HepG2 (cell line): ENCODE results near the gene TUBB3. TPM values are rescaled to one million over a fixed set of nuclear protein-coding genes. Genes with fewer than 3 reads are reported as not detected.

Experiments
- ARID2 ChIP-seq: sonication (generic); formaldehyde crosslinking; IDR thresholded peaks from 2 replicates; pipeline ENCODE4 v1.8.1; 2022; ENCODE audit warnings: mild to moderate bottlenecking, missing genetic modification reagents, borderline replicate concordance
- CBFB ChIP-seq: sonication (generic); formaldehyde crosslinking; IDR thresholded peaks from 2 replicates; pipeline ENCODE4 v1.4.0; 2020; ENCODE audit warnings: missing genetic modification reagents
- CREBL2 ChIP-seq: sonication (generic); formaldehyde crosslinking; IDR thresholded peaks from 2 replicates; pipeline ENCODE4 v1.8.1; 2023; ENCODE audit warnings: missing genetic modification reagents, mild to moderate bottlenecking, borderline replicate concordance
- DRAP1 ChIP-seq: IDR thresholded peaks from 2 replicates; pipeline ENCODE4 v1.6.1; 2016; ENCODE audit warnings: missing genetic modification reagents, missing compliant biosample characterization
- JUN ChIP-seq: sonication (generic); formaldehyde crosslinking; IDR thresholded peaks from 2 replicates; pipeline ENCODE4 v1.4.0; 2020; ENCODE audit warnings: mild to moderate bottlenecking, missing genetic modification reagents
- KDM4B ChIP-seq: sonication (generic); formaldehyde crosslinking; IDR thresholded peaks from 2 replicates; pipeline ENCODE4 v1.4.0; 2020; ENCODE audit warnings: missing genetic modification reagents
- KMT2B ChIP-seq: IDR thresholded peaks from 2 replicates; pipeline ENCODE4 v1.6.1; 2016; ENCODE audit warnings: missing genetic modification reagents, missing compliant biosample characterization
- MTA3 ChIP-seq: sonication (generic); formaldehyde crosslinking; IDR thresholded peaks from 2 replicates; pipeline ENCODE4 v1.4.0; 2020; ENCODE audit warnings: missing genetic modification reagents
- MTERF4 ChIP-seq: sonication (generic); formaldehyde crosslinking; IDR thresholded peaks from 2 replicates; pipeline ENCODE4 v1.8.0; 2023; ENCODE audit warnings: mild to moderate bottlenecking, missing genetic modification reagents
- NPAS2 ChIP-seq: sonication (generic); formaldehyde crosslinking; IDR thresholded peaks from 2 replicates; pipeline ENCODE4 v1.8.0; 2022; ENCODE audit warnings: mild to moderate bottlenecking, missing genetic modification reagents, borderline replicate concordance
- PRDM4 ChIP-seq: sonication (generic); formaldehyde crosslinking; IDR thresholded peaks from 2 replicates; pipeline ENCODE4 v1.9.0; 2021; ENCODE audit warnings: missing genetic modification reagents, borderline replicate concordance
- RBM22 ChIP-seq: fragments of 200-400 bp; formaldehyde crosslinking; optimal IDR thresholded peaks from 2 replicates; pipeline ENCODE3; 2017; ENCODE audit warnings: mild to moderate bottlenecking, low read length, moderate library complexity
- TAF15 ChIP-seq: fragments of 200-400 bp; formaldehyde crosslinking; IDR thresholded peaks from one replicate; pipeline ENCODE4 v1.6.1; 2018; ENCODE audit warnings: mild to moderate bottlenecking, low read depth, low read length; ENCODE audit not compliant: poor library complexity, severe bottlenecking
- TBX3 ChIP-seq: fragments of 450-650 bp; IDR thresholded peaks from 2 replicates; pipeline ENCODE4 v1.6.1; 2017; ENCODE audit warnings: antibody characterized with exemption, mild to moderate bottlenecking, inconsistent platforms, borderline replicate concordance
- TFDP1 ChIP-seq: IDR thresholded peaks from 2 replicates; pipeline ENCODE4 v1.6.1; 2016; ENCODE audit warnings: missing compliant biosample characterization, missing genetic modification reagents, borderline replicate concordance
- WIZ ChIP-seq: sonication (generic); formaldehyde crosslinking; IDR thresholded peaks from 2 replicates; pipeline ENCODE4 v1.5.1; 2020; ENCODE audit warnings: mild to moderate bottlenecking, missing genetic modification reagents
- ZNF18 ChIP-seq: sonication (generic); formaldehyde crosslinking; IDR thresholded peaks from 2 replicates; pipeline ENCODE4 v1.8.0; 2022; ENCODE audit warnings: mild to moderate bottlenecking, missing genetic modification reagents; ENCODE audit not compliant: insufficient replicate concordance
- ZNF253 ChIP-seq: sonication (generic); formaldehyde crosslinking; IDR thresholded peaks from 2 replicates; pipeline ENCODE4 v1.8.0; 2022; ENCODE audit warnings: mild to moderate bottlenecking, missing genetic modification reagents, borderline replicate concordance
- ZNF33B ChIP-seq: sonication (generic); formaldehyde crosslinking; IDR thresholded peaks from 2 replicates; pipeline ENCODE4 v1.5.1; 2020; ENCODE audit warnings: mild to moderate bottlenecking, missing genetic modification reagents
- ZNF343 ChIP-seq: sonication (generic); formaldehyde crosslinking; IDR thresholded peaks from 2 replicates; pipeline ENCODE4 v1.4.0; 2020; ENCODE audit warnings: mild to moderate bottlenecking, missing genetic modification reagents
- ZNF446 ChIP-seq: sonication (generic); formaldehyde crosslinking; IDR thresholded peaks from 2 replicates; pipeline ENCODE4 v1.5.0; 2020; ENCODE audit warnings: mild to moderate bottlenecking, missing genetic modification reagents
- ZNF790 ChIP-seq: sonication (generic); formaldehyde crosslinking; IDR thresholded peaks from 2 replicates; pipeline ENCODE4 v1.8.0; 2022; ENCODE audit warnings: missing genetic modification reagents, mild to moderate bottlenecking, borderline replicate concordance
- polyA plus RNA-seq, 8 experiments: library from polyadenylated mRNA; depleted of rRNA in 3 of 8; stranded (reverse) in 7 of 8; unstranded in 1 of 8; fragments of >200 nt; fragmentation: Illumina TruSeq in 4 of 8; extraction: Trizol in 4 of 8; gene quantifications; 2 replicates each; pipeline versions ENCODE4 v1.2.1 to v1.2.3, GENCODE V29; 2011 to 2016; ENCODE audit warnings: low read depth in 4 of 8, missing spikeins in 1 of 8, mixed read lengths in 1 of 8; ENCODE audit not compliant: insufficient read depth in 1 of 8
- total RNA-seq, 5 experiments: library from RNA; depleted of rRNA; stranded (reverse); fragments of >200 nt; fragmentation: Illumina TruSeq; extraction: Trizol; gene quantifications; 2 replicates each; pipeline ENCODE4 v1.2.3, GENCODE V29; 2016; ENCODE audit warnings: low read depth in 1 of 5

TUBB3 gene
- total and polyA plus RNA-seq, 2 of the 13 experiments (the other 11 are each of a cell fraction or from before 2014, with no cell fraction given) = 110 to 185 TPM

GRCh38 chr16:89915303-89916232, 7.6 kb upstream of the TUBB3 start (continued):
- TF ChIP-seq PRDM4 (CRISPR knock-in tag) = no peak
- TF ChIP-seq TBX3 = peak; percentile 42; the same call in 1 of the 2 replicates
- peak; percentile 92; the same call in 1 of the 2 replicates for TF ChIP-seq TFDP1
- no peak for TF ChIP-seq TAF15
- no peak for TF ChIP-seq NPAS2
- TF ChIP-seq ZNF343 (CRISPR knock-in tag) = peak; percentile 33; the same call in 1 of the 2 replicates
- peak; percentile 95; the same call in 1 of the 2 replicates for TF ChIP-seq ZNF253 (CRISPR knock-in tag)
- no peak for TF ChIP-seq DRAP1 (CRISPR knock-in tag)
- TF ChIP-seq RBM22 = peak; percentile 98
- peak; percentile 65; the same call in 1 of the 2 replicates for TF ChIP-seq KMT2B (CRISPR knock-in tag)
- TF ChIP-seq ZNF33B = peak; percentile 93
- 0 out of 2 replicates have a peak, but pooled peaks have one; percentile 55 for TF ChIP-seq ARID2 (CRISPR knock-in tag)
- no peak for TF ChIP-seq MTERF4
- no peak for TF ChIP-seq ZNF446 (CRISPR knock-in tag)
- no peak for TF ChIP-seq ZNF790 (CRISPR knock-in tag)
- TF ChIP-seq CREBL2 (CRISPR knock-in tag) = peak; percentile 91
- TF ChIP-seq JUN (CRISPR knock-in tag) = peak; percentile 89
- TF ChIP-seq MTA3 (CRISPR knock-in tag) = no peak
- TF ChIP-seq CBFB (CRISPR knock-in tag) = peak; percentile 84; the same call in 1 of the 2 replicates
- TF ChIP-seq WIZ = no peak
- TF ChIP-seq ZNF18 (CRISPR knock-in tag) = peak; percentile 97
- TF ChIP-seq KDM4B (CRISPR knock-in tag) = no peak
